PC-3 (cell line): ENCODE data around the gene CAMK4. TPM values are rescaled to one million over a fixed set of nuclear protein-coding genes. Genes with fewer than 3 reads are reported as not detected.

ENCODE experiments used
- ATAC-seq: fragments of 200-7000 bp; cut with Tn5 transposase; 2 replicates; pipeline ENCODE4 v1.9.1; 2020; ENCODE audit warnings: mild to moderate bottlenecking, moderate library complexity
- BruUV-seq: library from RNA; stranded (reverse); fragments of 400-500 nt; replicated peaks from 2 replicates; lab custom pipeline; 2021; lab: Mats Ljungman, UMichigan
- CTCF ChIA-PET: fragments of 300-600 bp; sonication (Branson Sonifier 250); formaldehyde crosslinking; loops from one replicate; lab custom pipeline; 2022; ENCODE audit warnings: antibody characterized with exemption; lab: Charles Lee
- POLR2A ChIA-PET: fragments of 300-600 bp; sonication (Branson Sonifier 250); formaldehyde crosslinking; loops from one replicate; lab custom pipeline; 2022; ENCODE audit warnings: antibody characterized with exemption; ENCODE audit not compliant: unreplicated experiment; lab: Charles Lee
- DNase-seq: peaks from one replicate; pipeline ENCODE4 v3.0.0-alpha.2; 2015
- H2AFZ ChIP-seq: fragments of 300-600 bp; sonication (generic); 2 replicates; pipeline ENCODE4 v1.6.0; 2016; ENCODE audit warnings: antibody characterized with exemption, low read length
- H3F3A ChIP-seq: fragments of 300-600 bp; sonication (generic); one replicate; pipeline ENCODE4 v1.6.0; 2017; ENCODE audit warnings: antibody characterized with exemption, low read length, control low read depth, mild to moderate bottlenecking; ENCODE audit not compliant: unreplicated experiment
- H3K27ac ChIP-seq: fragments of 300-600 bp; sonication (generic); 2 replicates; pipeline ENCODE4 v1.5.1; 2016; ENCODE audit warnings: mild to moderate bottlenecking, low read length
- H3K27me3 ChIP-seq: fragments of 300-600 bp; sonication (generic); 2 replicates; pipeline ENCODE4 v1.6.1; 2016; ENCODE audit warnings: low read length, mixed read lengths
- H3K36me3 ChIP-seq: fragments of 300-600 bp; sonication (generic); 2 replicates; pipeline ENCODE4 v1.6.1; 2016; ENCODE audit warnings: low read depth, mixed run types, low read length, mixed read lengths
- H3K4me1 ChIP-seq: fragments of 300-600 bp; sonication (generic); 2 replicates; pipeline ENCODE4 v1.5.1; 2016; ENCODE audit warnings: low read length; ENCODE audit not compliant: insufficient read depth
- H3K4me2 ChIP-seq: fragments of 300-600 bp; sonication (generic); 2 replicates; pipeline ENCODE4 v1.6.0; 2016; ENCODE audit warnings: low read length
- H3K4me3 ChIP-seq: fragments of 300-600 bp; sonication (generic); 2 replicates; pipeline ENCODE4 v1.5.1; 2016; ENCODE audit warnings: mild to moderate bottlenecking, low read length, mixed read lengths
- H3K79me2 ChIP-seq: fragments of 300-600 bp; sonication (generic); 2 replicates; pipeline ENCODE4 v1.6.1; 2017; ENCODE audit warnings: low read length, mixed read lengths
- H3K9ac ChIP-seq: fragments of 300-600 bp; sonication (generic); 2 replicates; pipeline ENCODE4 v1.6.0; 2016; ENCODE audit warnings: mild to moderate bottlenecking, low read length
- H3K9me2 ChIP-seq: fragments of 300-600 bp; sonication (generic); replicated peaks from 2 replicates; pipeline ENCODE4 v1.6.1; 2016; ENCODE audit warnings: mixed run types, low read length, mixed read lengths
- H3K9me3 ChIP-seq: fragments of 300-600 bp; sonication (generic); 2 replicates; pipeline ENCODE4 v1.6.1; 2016; ENCODE audit warnings: low read length, mixed read lengths
- H4K20me1 ChIP-seq: fragments of 300-600 bp; sonication (generic); 2 replicates; pipeline ENCODE4 v1.6.1; 2016; ENCODE audit warnings: low read length, mixed read lengths
- EZH2 ChIP-seq: fragments of 300-600 bp; sonication (generic); IDR thresholded peaks from one replicate; pipeline ENCODE4 v1.6.1; 2017; ENCODE audit warnings: antibody characterized with exemption, mild to moderate bottlenecking, low read length; ENCODE audit not compliant: unreplicated experiment
- EZH2phosphoT487 ChIP-seq: fragments of 300-600 bp; sonication (generic); IDR thresholded peaks from 2 replicates; pipeline ENCODE4 v1.6.1; 2018; ENCODE audit warnings: mild to moderate bottlenecking, antibody characterized with exemption, low read length, borderline replicate concordance
- intact Hi-C: fragments of 100-400 bp; cut with micrococcal nuclease; formaldehyde crosslinking; loops from 2 replicates; pipeline ENCODE4 v1.9.0; 2023
- total RNA-seq: library from RNA; depleted of rRNA; stranded (reverse); fragments of >200 nt; gene quantifications from 2 replicates; pipeline ENCODE4 v1.2.3, GENCODE V29; 2014
- TF ChIP-seq, protein P1 (sequence below): fragments of 300-600 bp; sonication (generic); conservative IDR thresholded peaks from 2 replicates; pipeline ENCODE4 v1.5.1; 2017; ENCODE audit warnings: antibody characterized with exemption, low read depth, mild to moderate bottlenecking, low read length

CAMK4 gene
- total RNA-seq, 1 experiment from 2014 or later = 0.55 TPM

DNA sequence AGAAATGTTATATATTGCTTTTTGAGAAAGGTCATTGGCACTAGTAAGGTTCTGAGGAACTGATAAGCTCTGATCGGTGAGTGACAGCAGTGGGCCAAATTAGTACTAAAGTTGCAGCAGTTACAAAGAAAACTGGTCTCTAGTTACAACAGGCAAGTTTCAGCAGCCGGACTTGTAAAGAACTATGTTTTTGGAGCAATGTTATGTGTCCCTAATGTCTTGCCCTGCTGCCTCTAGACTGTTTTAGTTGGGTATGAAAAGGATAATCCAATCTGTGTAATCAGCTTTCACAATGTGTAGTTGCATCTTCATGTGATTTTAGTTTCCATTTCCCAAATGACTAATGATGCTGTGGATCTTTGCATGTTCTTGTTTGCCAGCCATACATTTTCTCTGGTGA lies 113.5 kb downstream of the CAMK4 start:
- H3K27ac ChIP-seq = no peak overlapping the region
- no peak overlapping the region for H3K9ac ChIP-seq
- no peaks in the 10 kb centered on the region for H3K36me3 ChIP-seq
- BruUV-seq = no TSS peak
- no peak overlapping the region for H3K4me3 ChIP-seq
- DNase-seq = no peak
- no peaks in the 10 kb centered on the region for H4K20me1 ChIP-seq
- peaks cover 37% of the 10 kb centered on the region for H3K27me3 ChIP-seq
- TF ChIP-seq, protein P1, sequence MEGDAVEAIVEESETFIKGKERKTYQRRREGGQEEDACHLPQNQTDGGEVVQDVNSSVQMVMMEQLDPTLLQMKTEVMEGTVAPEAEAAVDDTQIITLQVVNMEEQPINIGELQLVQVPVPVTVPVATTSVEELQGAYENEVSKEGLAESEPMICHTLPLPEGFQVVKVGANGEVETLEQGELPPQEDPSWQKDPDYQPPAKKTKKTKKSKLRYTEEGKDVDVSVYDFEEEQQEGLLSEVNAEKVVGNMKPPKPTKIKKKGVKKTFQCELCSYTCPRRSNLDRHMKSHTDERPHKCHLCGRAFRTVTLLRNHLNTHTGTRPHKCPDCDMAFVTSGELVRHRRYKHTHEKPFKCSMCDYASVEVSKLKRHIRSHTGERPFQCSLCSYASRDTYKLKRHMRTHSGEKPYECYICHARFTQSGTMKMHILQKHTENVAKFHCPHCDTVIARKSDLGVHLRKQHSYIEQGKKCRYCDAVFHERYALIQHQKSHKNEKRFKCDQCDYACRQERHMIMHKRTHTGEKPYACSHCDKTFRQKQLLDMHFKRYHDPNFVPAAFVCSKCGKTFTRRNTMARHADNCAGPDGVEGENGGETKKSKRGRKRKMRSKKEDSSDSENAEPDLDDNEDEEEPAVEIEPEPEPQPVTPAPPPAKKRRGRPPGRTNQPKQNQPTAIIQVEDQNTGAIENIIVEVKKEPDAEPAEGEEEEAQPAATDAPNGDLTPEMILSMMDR = no peak
- no peak for TF ChIP-seq EZH2phosphoT487
- TF ChIP-seq EZH2 = no peak
- H3K79me2 ChIP-seq = no peaks in the 10 kb centered on the region
- no peaks in the 10 kb centered on the region for H3K9me3 ChIP-seq
- no peak for ATAC-seq
- no peaks in the 10 kb centered on the region for H3K9me2 ChIP-seq
- no peak overlapping the region for H2AFZ ChIP-seq
- H3K4me1 ChIP-seq = no peaks in the 10 kb centered on the region
- intact Hi-C loops = no loop called here
- POLR2A ChIA-PET = no interaction called here
- CTCF ChIA-PET = no interaction called here
- no peaks in the 10 kb centered on the region for H3F3A ChIP-seq
- no peak overlapping the region for H3K4me2 ChIP-seq

DNA sequence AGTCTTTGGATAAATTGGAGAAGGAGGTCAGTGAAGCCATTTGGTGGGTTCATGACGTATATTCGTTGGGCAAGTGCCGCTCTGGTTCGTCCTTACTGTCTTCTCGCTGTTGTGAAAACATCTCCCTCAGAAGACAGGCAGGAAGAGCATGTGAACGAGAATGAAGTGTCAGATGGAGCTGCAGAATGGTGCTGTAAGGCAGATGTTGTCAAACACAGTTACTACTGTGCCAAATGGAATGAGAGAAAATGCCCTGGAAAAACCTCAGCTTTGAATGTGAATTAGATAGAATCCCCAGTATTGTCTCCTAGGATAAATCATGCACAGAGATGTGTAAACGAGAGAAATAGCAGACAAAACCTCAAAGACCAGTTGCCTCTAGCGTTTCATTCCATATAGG lies 121.5 kb downstream of the CAMK4 start:
- H3K9me2 ChIP-seq = no peaks in the 10 kb centered on the region
- H2AFZ ChIP-seq = no peak overlapping the region
- no peak overlapping the region for H3K4me2 ChIP-seq
- no peaks in the 10 kb centered on the region for H3K36me3 ChIP-seq
- H3K4me3 ChIP-seq = no peak overlapping the region
- peaks cover 51% of the 10 kb centered on the region; the same call in 1 of the 2 replicates for H3K27me3 ChIP-seq
- CTCF ChIA-PET = no interaction called here
- TF ChIP-seq EZH2phosphoT487 (no peak), EZH2 (no peak)
- POLR2A ChIA-PET = no interaction called here
- DNase-seq = no peak
- H3K9me3 ChIP-seq = no peaks in the 10 kb centered on the region
- BruUV-seq = no TSS peak
- no peak for ATAC-seq
- H3K79me2 ChIP-seq = no peaks in the 10 kb centered on the region
- no peak overlapping the region for H3K9ac ChIP-seq
- intact Hi-C loops = no loop called here
- H3F3A ChIP-seq = no peaks in the 10 kb centered on the region
- no peaks in the 10 kb centered on the region for H3K4me1 ChIP-seq
- no peaks in the 10 kb centered on the region for H4K20me1 ChIP-seq
- no peak overlapping the region for H3K27ac ChIP-seq

DNA sequence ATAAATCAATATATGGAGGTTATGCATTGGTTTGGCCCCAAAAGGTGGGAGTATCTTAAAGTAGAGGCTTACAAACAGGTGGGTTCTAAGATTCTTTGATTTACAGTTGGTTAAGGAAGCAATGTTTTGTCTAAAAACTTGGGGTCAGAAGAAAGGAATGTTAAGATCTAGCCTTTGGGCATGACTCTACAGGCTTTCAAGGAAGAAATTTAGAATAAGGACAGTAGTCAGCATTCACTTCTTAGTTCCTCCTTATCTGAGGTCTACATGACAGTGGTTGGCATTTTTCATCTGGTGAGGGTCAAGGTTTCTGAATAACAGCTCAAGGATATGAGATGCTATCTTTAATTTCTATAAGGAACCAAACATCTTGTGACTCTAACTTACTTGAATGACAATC lies 122.8 kb downstream of the CAMK4 start:
- TF ChIP-seq, protein P1 = no peak
- TF ChIP-seq EZH2phosphoT487 (no peak), EZH2 (no peak)
- Histone ChIP-seq H3K36me3 (no peaks in the 10 kb centered on the region), H3K4me2 (no peak overlapping the region), H3K79me2 (no peaks in the 10 kb centered on the region), H3K9ac (no peak overlapping the region), H3K9me2 (no peaks in the 10 kb centered on the region), H3K4me1 (no peaks in the 10 kb centered on the region), H3K27me3 (peaks cover 49% of the 10 kb centered on the region; the same call in 1 of the 2 replicates), H3K9me3 (no peaks in the 10 kb centered on the region), H4K20me1 (no peaks in the 10 kb centered on the region), H3K4me3 (no peak overlapping the region), H2AFZ (no peak overlapping the region), H3F3A (no peaks in the 10 kb centered on the region), H3K27ac (no peak overlapping the region)
- ChIA-PET CTCF (no interaction called here), POLR2A (no interaction called here)
- ATAC-seq (no peak), DNase-seq (no peak)
- intact Hi-C loops = no loop called here
- BruUV-seq = no TSS peak
